ENCODE results near the gene CDKN1B.

- TF ChIP-seq POLR2AphosphoS5 (IDR thresholded peaks at IDR 0.05) (no peak), CTCF (IDR thresholded peaks at IDR 0.05) (no peak), POLR2A (IDR thresholded peaks at IDR 0.05) (no peak)
These were observed 2.9 kb downstream of the CDKN1B start for GRCh38 chr12:12720052-12720451.

All from breast epithelium (tissue), 3 donors.